IPS-18a (cell line): Measurements from ENCODE around the gene OR5K4.
"Not testable (repeated sequence)": the region's sequence is repeated elsewhere in the genome, so short reads cannot be mapped to it uniquely, and the experiment has no call there.

Experiments used
- H3K27ac ChIP-seq: one replicate; pipeline ENCODE4 v1.5.1; 2013; ENCODE audit warnings: low read length
- H3K27me3 ChIP-seq: one replicate; pipeline ENCODE4 v1.6.1; 2013; ENCODE audit warnings: mild to moderate bottlenecking, low read length; ENCODE audit not compliant: control insufficient read depth, insufficient read depth
- H3K36me3 ChIP-seq: one replicate; pipeline ENCODE4 v1.6.1; 2013; ENCODE audit warnings: low read depth, low read length; ENCODE audit not compliant: control insufficient read depth
- H3K4me1 ChIP-seq: one replicate; pipeline ENCODE4 v1.6.1; 2013; ENCODE audit warnings: low read depth, low read length; ENCODE audit not compliant: control insufficient read depth
- H3K4me3 ChIP-seq: one replicate; pipeline ENCODE4 v1.5.1; 2013; ENCODE audit warnings: low read length
- H3K9ac ChIP-seq: one replicate; pipeline ENCODE4 v1.6.1; 2013; ENCODE audit warnings: mild to moderate bottlenecking, low read length, moderate library complexity
- H3K9me3 ChIP-seq: one replicate; pipeline ENCODE4 v1.6.1; 2013; ENCODE audit warnings: low read depth, low read length; ENCODE audit not compliant: control insufficient read depth

The OR5K4 gene

DNA sequence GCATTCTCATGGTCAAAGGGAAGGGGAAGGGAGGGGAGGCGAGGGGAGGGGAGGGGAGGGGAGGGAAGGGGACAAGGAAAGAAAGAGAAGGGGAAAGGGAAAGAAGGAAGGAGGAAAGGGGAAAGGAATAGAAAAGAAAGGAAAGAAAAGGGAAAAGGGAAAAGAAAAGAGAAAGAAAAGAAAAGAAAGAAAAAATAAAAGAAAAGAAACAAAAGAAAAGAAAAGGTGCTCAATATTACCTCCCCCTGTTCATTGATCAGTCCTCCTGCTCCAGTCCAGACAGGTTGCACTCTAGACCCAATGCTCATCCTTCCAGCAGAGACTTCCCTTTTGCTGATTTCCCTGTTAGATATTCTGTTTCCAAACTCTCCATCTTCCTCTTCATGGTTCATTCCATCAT is 18.8 kb downstream of the OR5K4 start:
- Histone ChIP-seq H3K36me3 (no peaks in the 10 kb centered on the region), H3K9ac (no peak overlapping the region), H3K27ac (no peak overlapping the region), H3K27me3 (no peaks in the 10 kb centered on the region), H3K9me3 (no peaks in the 10 kb centered on the region), H3K4me1 (no peaks in the 10 kb centered on the region), H3K4me3 (no peak overlapping the region)

DNA sequence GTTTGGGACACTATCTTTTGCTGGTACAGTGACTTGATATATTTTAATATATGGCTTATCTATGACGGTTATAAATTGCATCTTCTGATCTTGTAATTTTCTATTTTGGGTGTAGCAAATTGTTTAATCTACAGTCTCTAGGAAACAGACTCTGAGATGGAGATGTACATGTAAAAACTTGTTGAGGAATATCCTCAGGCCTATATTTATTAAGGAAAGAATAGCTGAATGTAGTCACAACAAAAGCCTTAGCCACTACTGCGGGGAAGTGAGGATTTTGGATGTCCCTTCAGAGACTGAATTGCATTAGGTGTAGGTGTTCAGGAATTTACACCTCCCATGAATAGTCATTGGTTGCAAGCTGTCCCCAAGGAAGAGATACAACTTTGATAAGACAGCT is 23.0 kb downstream of the OR5K4 start:
- Histone ChIP-seq H3K27ac (no peak overlapping the region), H3K27me3 (no peaks in the 10 kb centered on the region), H3K9ac (no peak overlapping the region), H3K36me3 (no peaks in the 10 kb centered on the region), H3K9me3 (no peaks in the 10 kb centered on the region), H3K4me3 (no peak overlapping the region), H3K4me1 (no peaks in the 10 kb centered on the region)

DNA sequence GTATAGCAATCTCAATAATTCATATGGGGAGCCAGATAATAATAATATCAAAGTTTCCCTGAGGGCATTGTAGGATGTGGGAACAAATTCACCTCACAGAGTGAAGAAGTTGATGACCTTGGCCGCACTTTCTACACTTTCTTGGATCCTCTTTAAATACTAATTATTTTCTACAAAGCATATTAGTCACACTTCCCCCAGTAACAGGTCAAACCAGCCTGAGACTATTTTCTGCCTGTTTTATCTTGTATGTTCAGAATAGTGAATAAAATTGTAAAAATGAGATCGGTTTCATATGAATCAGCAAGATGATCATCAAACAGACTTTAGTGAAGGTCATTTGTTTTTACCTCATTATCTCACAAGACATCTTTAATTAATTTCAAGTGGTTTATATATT is 34.5 kb downstream of the OR5K4 start:
- H3K27ac ChIP-seq = no peak overlapping the region
- H3K27me3 ChIP-seq = no peaks in the 10 kb centered on the region
- no peaks in the 10 kb centered on the region for H3K4me1 ChIP-seq
- no peaks in the 10 kb centered on the region for H3K36me3 ChIP-seq
- no peak overlapping the region for H3K9ac ChIP-seq
- no peaks in the 10 kb centered on the region for H3K9me3 ChIP-seq
- H3K4me3 ChIP-seq = no peak overlapping the region

DNA sequence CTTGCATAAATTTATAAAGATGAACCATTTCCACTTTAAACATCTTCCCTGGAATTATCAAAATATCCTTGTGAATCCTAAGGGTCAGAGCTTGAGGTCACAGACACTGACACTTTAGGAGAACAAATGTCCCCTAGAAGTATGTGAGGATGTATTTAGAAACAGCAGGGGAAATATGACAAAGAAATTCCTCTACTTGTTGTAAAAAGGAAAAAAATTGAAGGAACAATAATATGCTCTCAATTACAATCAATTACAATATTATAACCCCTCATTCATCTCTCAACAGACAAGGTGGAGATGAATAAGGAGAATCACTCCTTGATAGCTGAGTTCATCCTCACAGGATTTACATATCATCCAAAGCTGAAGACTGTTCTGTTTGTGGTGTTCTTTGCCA is 36.7 kb downstream of the OR5K4 start, which contains the start of gene OR5K3:
Gene OR5K3 (plus strand): TSS at position 301 of the 400 bp plus-strand sequence. CDS start 0 bp downstream, at position 301.
- Histone ChIP-seq H3K27me3 (no peaks in the 10 kb centered on the region), H3K4me3 (no peak within 1 kb of the TSS), H3K4me1 (no peaks in the 10 kb centered on the region), H3K36me3 (no peaks in the 10 kb centered on the region), H3K9ac (no peak within 1 kb of the TSS), H3K9me3 (no peaks in the 10 kb centered on the region), H3K27ac (no peak within 1 kb of the TSS)

DNA sequence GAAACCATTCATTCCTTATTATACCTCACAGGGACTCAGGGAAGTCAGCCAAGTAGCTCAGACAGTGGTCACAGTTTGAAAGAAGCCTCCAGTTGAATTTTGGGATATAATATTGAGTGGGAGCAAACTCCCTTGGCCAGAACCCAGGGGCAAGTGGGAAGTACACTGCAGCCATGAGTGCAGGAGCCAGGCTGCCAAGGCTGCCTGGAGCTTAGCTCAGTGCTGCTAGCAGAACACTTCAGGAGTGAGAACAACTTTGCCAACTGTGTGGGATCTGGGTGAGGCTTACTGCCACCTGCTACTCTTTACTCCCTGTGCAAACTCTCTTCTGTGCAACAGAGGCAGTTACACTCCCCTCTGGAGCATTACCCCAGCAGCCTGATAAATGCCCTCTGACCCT is 41.4 kb downstream of the OR5K4 start:
- H3K36me3 ChIP-seq = no peaks in the 10 kb centered on the region
- peaks cover 3% of the 10 kb centered on the region for H3K9me3 ChIP-seq
- H3K27ac ChIP-seq = no peak overlapping the region
- no peak overlapping the region for H3K4me3 ChIP-seq
- H3K27me3 ChIP-seq = no peaks in the 10 kb centered on the region
- no peak overlapping the region for H3K9ac ChIP-seq
- no peaks in the 10 kb centered on the region for H3K4me1 ChIP-seq

DNA sequence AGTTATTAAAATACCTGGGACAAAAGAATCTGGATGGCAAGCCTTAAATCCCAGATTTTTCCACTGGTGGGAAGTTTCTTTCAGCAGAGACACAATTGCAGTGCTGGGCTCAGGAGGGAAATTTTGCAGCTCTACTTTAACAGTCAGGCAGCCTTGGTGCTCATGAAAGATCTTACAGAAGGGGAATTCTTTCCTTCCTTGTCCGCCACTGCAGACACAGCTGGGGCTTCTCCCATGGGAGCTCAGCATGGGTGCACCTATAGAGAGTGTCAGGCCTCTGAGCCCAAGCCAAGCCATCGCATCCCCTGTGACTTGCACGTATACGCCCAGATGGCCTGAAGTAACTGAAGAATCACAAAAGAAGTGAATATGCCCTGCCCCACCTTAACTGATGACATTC is 42.8 kb downstream of the OR5K4 start:
- not testable (repeated sequence) for H3K4me3 ChIP-seq, H3K27ac ChIP-seq, H3K9ac ChIP-seq, H3K27me3 ChIP-seq, H3K4me1 ChIP-seq, H3K36me3 ChIP-seq, H3K9me3 ChIP-seq

DNA sequence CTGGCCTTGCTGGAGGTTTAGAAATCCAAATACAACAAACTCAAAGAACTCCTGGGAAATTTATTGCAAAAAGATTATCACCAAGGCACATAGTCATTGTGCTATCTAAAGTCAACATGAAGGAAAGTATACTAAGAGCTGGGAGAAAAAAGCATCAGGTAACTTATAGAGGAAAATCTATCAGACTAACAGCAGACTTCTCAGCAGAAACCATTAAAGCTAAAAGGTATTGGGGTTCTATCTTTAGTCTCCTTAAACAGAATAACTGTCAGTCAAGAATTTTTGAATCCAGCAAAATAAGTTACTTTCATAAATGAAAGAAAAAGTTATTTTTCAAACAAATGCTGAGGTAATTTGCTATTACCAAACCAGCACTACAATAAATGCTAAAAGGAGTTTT is 44.9 kb downstream of the OR5K4 start:
- H3K27ac ChIP-seq = no peak overlapping the region
- H3K4me3 ChIP-seq = no peak overlapping the region
- H3K9ac ChIP-seq = no peak overlapping the region
- no peaks in the 10 kb centered on the region for H3K4me1 ChIP-seq
- H3K36me3 ChIP-seq = no peaks in the 10 kb centered on the region
- peaks cover 3% of the 10 kb centered on the region for H3K9me3 ChIP-seq
- no peaks in the 10 kb centered on the region for H3K27me3 ChIP-seq

DNA sequence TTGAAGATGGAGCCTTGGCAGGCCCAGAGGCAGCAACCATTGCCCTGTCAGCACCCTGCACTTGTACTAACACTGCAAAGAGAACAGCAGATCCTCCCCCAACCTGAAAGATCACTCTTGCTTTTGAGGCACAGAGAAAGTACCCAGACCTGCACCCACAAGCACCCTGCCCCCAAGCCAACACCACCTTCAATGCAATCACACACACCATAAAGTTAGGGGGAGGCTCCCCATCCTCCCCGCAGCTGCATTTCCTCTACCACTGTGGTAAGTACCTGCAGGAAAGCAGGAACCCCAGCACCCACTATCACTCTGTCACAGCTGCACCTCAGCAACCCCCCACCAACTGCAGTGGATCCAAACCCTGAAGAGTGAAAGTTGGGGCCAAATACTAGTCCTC is 48.9 kb downstream of the OR5K4 start:
- Histone ChIP-seq H3K9me3 (peaks cover 17% of the 10 kb centered on the region), H3K4me1 (no peaks in the 10 kb centered on the region), H3K27ac (no peak overlapping the region), H3K27me3 (no peaks in the 10 kb centered on the region), H3K4me3 (no peak overlapping the region), H3K9ac (no peak overlapping the region), H3K36me3 (no peaks in the 10 kb centered on the region)

DNA sequence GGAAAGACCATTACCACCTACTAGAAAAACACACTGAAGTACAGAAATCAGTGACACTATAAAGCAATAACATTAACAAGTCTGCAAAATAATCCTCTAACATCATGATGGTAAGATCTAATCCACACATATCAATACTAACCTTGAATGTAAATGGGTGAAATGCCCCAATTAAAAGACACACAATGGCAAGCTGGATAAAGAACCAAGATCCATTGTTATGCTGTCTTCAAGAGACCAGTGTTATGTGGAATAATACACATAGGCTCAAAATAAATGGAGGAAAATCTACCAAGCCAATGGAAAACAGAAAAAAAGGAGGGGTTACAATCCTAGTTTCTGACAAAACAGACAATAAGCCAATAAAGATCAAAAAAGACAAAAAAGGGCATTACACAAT is 50.4 kb downstream of the OR5K4 start:
- H3K9me3 ChIP-seq = peaks cover 17% of the 10 kb centered on the region
- H3K36me3 ChIP-seq = no peaks in the 10 kb centered on the region
- H3K27me3 ChIP-seq = no peaks in the 10 kb centered on the region
- H3K9ac ChIP-seq = no peak overlapping the region
- no peak overlapping the region for H3K4me3 ChIP-seq
- H3K27ac ChIP-seq = no peak overlapping the region
- H3K4me1 ChIP-seq = no peaks in the 10 kb centered on the region
